Limb (tissue), 2 donors: ENCODE results near the gene CRIP2.

ENCODE experiments used
- DNase-seq, 2 donors: peaks; one replicate each; pipeline ENCODE4 v3.0.0-alpha.2; 2016; ENCODE audit errors: extremely low spot score in 2 of 2

The CRIP2 gene

DNA sequence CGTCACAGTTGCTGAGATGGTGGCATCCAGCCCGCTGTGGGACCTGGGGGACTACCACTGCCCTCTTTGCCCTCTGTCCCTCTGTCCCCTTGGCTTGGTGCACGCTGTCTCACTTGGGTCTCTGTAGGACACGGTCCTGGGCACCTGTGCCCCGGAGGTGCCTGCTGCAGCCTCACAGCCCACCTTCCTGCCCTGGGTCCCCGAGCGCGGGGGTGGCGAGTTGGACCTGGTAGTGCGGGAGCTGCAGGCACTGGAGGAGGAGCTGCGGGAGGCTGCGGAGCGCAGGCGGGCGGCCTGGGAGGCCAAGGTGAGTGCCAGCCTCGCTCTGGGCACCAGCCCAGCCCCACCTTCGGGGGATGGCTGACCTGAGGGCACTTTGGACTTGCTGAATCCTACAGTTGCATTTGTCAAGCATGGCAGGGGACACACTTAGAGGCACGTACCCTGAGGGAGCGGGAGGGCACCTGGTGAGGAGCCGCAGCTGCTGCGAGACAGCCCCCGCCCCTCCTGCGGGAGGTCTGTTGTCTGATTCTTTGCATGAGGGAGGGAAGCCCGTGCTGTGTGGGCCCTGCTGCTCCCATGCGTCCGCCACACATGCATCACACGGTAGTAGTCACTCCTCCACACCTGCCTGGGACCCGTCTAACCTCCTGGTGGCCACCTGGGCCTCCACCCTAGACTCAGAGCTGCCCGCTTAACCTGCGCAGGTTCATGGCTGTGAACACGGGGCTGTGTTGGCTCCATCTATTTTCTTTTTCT is 23.2 kb downstream of the CRIP2 start:
- peak in 1 of 2 donors; percentile 45 for DNase-seq

DNA sequence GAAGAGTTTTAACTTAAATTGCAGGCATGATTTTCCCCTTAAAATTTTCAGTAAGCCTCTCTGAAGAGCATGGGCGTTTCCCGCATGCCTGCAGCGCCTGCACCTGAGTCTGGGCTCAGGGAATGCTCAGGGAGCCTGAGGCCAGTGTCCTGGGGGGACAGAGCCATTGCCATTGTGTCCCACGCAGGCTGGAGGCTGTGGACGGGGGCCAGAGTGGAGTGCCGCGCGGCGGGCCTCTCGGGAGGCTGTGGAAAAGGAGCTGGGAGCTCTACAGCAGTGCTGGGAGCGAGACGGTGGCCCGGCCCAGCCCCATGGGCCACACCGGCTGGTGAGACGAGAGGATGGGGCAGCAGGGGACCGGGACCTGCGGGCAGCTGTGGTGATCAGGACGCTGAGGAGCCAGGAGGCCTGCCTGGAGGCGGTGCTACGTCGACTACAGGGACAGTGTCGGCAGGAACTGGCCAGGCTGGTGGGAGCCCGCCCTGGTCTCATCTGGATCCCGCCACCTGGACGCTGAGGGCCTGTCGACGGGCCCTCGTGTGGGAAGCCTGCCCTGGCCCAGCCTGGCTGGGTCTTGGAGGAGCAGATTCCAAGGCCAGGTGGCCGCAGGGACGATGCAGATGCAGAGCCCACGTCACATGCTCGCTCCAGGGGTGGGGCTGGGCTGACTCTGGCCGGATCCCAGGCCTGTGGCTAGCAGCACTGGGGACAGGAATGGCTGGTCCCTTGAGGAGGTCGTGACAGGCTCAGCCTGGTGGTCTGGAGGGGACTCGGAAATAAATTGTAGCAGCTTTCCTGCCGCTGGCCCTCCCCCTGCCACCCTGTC is 24.0 kb downstream of the CRIP2 start:
- peak in 1 of 2 donors; percentile 47 for DNase-seq

DNA sequence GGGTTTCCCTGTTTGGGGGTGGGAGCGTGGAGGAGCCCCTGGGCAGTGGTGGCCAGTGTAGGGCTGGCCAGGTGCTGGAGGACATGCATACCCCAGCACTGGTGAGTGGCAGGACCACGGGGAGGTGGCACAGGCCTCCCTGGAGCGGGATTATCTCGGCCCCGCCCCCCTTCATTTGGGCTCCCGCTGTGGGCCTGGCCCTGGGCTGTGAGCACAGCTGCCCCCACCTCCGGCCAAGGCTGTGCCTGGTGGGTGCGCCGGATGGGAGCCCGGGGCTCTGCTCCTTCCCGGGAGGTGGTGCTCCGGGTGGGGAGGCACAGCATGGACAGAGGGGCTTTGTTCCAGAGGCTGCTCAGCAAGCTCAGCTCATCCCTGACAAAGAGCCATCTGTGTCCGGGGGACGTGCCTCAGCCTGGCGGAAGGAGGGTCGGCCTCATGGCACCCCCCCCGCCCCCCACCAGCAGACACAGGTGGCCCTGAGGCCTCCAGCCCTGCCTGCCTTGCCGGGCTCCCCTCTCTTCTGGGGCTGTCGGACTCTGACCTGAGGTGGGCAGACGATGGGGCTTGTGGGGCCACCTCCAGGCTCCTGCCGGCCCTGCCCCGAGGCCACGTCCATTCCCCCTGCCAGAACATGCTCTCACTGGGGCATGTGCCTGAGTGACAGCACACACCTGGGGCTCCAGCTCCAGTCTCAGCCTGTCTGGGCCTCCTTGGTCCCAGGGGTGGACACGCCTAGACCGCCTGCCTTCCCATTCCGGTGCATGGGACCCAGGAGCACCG is 24.8 kb downstream of the CRIP2 start:
- peak in 1 of 2 donors; percentile 70 for DNase-seq

DNA sequence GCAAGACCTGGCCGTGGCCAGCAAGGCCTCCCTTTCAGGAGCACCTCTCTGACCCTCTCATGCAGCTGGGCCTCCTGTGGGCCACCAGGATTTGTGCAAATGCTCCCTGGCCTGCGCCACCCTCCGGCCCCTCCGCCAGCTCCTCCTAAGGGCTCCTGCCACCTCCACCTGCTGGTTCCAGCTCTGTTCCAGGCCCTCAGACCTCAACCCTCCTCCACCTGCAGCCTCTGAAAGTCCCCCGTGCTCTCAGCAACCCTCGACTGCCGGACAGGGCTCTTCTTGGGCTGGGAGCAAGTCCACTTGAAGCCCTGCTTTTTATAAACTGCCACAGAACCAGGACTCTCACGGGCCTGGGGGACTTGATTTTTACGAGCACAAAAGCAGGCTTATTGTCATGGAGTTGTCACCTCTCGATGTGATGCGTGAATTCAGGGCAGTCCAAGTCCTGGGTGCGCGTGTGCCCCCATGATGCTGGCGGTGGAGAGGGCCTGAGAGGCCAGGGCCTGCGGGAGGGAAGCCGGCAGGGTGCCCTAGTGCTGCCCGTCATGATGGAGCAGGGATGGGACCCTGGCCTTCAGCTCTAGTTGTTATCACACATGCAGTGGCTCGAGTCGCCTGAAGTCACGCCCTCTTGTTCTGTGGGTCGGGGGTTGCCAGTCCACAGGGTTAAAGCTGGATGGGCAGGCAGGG is 25.6 kb downstream of the CRIP2 start:
- DNase-seq = no peak

DNA sequence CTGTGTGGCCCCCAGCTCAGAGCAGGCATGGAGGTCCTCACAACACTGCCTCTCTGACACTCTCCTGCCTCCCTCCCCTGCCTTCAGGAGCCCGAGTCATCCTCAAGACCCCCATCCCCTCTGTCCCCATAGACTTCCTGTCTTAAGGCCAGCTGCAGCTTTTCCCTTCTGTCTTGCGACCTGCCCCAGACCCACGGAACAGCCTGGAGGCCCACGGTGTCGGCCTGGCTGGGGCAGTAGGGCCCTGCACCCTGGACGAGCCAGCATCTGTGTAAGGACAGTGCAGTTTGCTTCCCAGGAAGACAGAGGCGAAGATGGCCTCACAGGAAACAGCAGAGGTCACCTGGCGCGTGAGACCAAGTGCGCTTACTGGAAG is 26.1 kb downstream of the CRIP2 start:
- no peak for DNase-seq

DNA sequence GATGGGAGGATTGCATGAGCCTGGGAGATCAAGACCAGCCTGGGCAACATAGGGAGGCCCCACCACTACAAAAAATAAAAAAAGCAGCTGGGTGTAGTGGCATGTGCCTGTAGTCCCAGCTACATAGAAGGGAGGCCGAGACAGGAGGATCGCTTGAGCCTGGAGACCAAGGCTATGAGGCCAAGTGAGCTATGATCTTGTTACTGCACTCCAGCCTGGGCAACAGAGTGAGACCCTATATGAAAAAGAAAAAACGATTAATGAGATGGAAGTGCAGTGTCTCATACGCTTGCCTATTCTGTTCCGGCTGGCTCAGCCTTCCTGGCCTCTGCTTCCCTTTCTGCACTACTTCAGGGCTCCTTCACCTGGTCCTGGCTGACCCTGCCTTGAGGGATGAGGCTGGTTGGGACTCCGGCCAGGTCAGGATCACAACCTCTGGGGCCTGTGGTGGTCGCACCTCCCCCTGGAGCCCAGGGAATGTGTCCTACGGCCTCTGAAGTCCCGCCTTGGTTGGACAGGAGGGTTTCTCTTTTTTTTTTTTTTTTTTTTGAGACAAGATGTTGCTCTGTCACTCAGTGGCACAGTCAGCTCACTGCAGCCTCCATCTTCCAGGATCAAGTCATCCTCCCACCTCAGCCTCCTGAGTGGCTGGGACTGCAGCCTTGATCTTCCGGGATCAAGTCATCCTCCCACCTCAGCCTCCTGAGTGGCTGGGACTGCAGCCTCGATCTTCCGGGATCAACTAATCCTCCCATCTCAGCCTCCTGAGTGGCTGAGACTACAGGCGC is 27.1 kb downstream of the CRIP2 start:
- no peak for DNase-seq

DNA sequence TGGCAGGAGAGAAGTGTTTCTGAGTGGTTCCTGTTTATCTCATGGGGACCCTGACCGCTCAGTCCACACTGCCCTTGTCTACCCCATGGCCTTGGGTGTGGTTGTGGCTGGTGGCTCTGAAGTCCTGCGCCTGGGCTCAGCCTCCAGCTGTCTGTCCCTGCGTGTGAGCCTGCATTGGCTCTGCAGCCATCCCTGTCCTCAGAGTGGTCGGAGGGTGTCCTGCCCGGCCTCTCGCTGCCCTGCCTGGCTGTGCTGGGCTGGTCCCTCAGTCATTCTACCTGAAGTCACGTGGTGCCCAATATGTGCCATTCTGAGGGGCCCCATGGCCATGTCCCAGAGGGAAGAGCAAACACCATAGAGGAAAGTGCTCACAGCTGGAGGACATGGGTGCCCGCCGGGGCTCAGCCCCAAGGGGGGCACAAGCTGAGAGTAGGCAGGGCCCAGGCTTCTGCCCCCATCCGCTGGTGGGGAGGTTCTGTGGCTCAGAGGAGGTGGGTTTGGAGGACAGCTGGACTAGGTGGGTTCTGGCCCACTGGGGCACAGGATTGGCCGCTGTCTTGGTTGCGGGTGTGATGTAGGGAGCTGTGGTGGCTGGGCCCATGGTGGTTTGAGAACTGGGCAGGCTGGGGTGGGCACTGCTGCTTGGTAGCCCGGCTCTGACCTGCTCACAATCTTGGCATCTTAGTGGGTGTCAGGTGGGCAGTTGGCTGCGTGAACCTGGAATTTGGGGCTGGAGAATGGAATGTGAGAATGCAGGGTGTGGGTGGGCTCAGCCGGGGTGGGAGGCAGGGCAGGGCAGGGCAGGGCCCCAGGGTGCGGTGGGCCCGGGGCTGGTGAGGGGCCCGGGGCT is 28.1 kb downstream of the CRIP2 start:
- DNase-seq = no peak

DNA sequence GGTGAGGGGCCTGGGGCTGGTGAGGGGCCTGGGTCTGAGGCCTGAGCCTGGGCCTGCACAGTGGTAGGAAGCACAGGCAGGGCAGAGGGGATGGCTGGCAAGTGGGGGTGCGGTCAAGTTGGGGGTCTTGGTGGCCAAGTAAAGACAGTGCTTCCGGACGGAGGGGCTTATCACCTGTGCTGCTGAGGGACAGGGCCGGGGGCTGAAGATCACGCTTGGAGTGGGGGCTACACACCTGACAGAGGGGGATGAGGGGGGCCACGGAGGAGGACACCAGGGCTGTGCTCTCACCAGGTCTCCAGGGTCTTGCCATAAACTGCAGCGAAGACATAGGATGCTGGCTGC is 28.6 kb downstream of the CRIP2 start:
- DNase-seq = no peak

DNA sequence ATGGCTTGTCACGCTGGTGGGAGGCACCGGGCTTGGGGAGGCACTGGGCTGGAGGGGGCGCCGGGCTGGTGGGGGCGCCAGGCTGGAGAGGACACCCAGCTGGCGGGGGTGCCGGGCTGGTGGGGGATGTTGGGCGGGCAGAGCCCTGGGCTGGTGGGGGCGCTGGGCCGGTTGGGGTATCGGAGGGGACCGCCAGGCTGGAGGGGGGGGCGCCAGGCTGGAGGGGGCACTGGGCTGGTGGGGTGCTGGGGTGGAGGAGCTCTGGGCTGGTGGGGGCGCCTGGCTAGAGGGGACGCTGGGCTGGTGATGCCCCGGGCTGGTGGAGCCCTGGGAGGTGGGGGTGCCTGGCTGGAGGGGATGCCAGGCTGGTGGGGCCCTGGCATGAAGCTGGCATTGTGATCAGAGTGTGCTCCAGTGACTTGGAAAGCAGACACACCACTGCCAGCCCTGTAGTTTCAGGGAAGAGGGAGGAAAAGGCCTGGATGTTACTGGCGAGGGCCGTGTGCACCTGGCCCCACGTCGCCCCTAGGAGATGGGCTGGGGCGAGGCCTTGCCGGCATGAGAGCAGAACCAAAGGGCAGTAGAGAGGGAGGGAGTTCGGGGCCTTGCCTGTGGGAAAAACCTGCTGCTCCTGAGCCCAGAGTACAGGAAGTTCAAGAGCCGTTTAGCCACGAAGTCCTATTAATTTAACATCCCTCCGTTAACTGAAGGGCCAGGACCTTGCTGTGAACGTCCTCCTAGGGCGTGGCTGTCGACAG is 29.5 kb downstream of the CRIP2 start:
- no peak for DNase-seq

DNA sequence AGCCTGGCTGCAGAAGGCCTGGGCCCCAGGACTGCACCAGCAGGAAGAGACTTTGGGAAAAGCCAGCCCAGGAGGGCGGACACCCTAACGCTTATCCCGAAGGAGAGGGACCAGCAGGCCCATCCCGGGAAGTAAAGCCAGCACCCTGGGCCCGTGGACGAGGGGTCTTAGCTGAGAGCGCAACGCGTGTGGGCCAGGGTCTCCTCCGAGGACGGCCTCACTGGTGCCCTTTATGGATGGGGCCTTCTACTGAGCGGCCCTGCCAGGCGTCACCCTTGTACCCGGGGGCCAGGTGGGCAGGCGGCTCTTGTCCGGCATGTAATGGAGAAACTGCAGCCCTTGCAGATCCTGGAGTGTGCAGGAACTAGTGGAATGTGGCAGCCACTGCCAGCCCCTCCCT is 30.5 kb downstream of the CRIP2 start:
- no peak for DNase-seq

DNA sequence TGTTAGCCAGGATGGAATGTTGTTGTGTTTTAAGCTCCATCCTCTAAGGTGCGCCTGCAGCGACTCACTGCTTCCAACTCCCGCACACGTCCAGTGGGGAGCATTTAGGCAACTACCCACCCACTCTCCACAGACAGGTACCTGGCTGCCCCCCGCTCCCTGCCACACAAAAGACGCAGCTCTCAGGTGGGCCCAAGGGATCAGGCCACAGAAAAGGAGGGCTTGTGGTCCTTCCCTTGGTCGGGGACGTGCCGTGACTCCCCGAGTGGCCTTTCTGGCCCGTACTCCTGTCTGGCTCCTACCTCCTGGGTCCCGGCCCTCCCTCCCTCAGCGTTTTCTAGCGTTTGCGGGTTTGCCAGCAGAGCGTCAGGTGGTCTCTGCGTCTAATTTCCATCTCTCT is 32.6 kb downstream of the CRIP2 start:
- DNase-seq = no peak

DNA sequence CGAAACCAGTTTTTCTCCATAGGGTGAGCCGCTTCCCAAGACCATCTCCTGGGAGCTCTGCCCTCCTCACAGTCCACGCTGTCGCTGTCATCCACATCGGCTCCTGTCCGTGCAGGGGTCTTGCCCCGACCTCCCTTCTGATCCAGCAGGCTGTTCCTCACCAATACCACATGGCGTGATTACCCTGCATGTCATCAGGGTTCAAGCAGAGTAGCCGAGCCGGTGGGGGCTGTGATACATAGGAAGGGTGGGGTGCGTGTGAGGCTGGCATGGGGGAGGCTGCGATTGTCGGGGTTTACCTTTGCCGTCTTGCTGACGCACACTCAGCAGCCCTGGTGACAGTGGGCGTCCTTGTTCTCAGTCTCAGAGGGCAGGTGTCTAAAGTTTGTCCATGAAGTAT is 33.4 kb downstream of the CRIP2 start:
- no peak for DNase-seq

DNA sequence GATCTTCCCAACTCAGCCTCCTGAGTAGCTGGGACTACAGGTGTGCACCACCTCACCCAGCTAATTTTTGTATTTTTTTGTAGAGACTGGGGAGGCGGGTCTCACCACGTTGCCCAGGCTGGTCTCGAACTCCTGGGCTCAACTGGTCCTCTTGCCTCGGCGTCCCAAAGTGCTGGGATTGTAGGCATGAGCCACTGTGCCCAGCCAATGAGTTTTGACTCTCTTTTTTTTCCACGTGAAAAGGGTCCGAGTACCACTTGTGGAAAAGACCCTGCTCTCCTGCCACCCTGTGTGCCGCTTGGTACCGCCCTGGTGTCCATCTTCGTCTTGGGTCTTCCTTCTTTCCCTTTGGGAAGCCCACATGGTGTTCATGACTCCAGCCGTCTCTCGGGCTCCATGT is 34.0 kb downstream of the CRIP2 start:
- no peak for DNase-seq

DNA sequence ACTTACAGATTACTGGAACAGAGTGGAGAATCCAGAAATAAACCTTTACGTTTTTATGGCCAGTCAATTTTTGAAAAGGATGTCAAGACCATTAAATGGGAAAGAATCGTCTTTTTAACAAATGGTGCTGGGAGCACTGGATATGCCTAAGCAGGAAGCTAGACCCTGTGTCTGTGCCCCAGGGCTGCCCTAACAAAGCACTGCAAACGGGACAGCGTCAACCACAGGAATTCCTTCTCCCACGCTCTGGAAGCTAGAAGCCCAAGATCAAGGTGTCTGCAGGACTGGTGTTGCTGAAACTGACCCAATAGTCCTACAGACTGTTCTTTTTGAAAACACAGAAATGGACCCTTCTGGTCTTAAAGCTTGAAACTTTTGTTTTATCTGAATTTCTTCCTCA is 42.5 kb downstream of the CRIP2 start:
- no peak for DNase-seq

DNA sequence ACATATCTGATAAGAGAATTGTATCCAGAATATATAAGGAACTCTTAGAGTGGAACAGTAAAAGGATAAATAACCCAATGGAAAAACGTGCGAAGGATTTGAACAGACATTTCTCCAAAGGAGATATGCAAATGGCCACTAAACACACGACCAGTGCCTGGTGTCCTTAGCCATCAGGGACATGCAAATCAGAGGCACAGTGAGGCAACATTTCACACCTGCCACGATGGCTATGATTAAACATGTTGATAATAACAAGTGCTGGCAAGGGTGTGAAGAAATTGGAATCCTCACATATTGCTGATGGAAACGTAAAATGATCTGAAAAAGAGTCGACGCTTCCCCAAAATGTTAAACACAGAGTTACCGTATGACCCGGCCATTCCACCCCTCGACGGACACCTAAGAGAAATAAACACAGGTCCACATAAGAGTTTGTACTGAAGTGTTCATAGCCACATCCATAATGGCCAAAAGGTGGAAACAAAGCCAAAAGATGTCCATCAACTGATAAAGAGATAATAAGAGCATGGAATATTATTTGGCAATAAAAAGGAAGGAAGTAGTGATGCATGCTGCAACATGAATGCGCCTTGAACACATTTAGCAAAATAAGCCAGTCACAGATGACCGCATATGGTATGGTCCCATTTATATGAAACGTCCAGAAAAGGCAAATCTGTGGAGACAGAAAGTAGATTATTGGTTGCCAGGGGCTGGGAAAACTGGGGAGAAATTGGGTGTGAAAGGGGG is 45.5 kb downstream of the CRIP2 start:
- DNase-seq = no peak

DNA sequence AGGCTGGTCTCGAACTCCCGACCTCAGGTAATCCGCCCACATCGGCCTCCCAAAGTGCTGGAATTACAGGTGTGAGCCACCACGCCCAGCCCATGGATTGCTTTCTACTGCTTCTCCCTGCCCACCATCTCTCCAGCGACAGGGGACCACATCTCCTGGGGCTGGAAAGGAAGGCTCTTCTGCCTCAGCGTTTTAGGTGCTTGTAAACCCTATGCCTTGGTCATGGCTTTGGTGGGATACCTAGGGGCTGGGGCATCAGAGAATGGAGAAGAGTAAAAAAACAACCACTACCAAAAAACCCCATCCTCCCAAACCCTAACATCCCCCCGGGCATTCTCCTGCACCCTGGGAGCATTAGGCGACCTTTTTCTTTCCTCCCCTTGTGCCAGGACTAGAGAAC is 50.7 kb downstream of the CRIP2 start:
- no peak for DNase-seq

DNA sequence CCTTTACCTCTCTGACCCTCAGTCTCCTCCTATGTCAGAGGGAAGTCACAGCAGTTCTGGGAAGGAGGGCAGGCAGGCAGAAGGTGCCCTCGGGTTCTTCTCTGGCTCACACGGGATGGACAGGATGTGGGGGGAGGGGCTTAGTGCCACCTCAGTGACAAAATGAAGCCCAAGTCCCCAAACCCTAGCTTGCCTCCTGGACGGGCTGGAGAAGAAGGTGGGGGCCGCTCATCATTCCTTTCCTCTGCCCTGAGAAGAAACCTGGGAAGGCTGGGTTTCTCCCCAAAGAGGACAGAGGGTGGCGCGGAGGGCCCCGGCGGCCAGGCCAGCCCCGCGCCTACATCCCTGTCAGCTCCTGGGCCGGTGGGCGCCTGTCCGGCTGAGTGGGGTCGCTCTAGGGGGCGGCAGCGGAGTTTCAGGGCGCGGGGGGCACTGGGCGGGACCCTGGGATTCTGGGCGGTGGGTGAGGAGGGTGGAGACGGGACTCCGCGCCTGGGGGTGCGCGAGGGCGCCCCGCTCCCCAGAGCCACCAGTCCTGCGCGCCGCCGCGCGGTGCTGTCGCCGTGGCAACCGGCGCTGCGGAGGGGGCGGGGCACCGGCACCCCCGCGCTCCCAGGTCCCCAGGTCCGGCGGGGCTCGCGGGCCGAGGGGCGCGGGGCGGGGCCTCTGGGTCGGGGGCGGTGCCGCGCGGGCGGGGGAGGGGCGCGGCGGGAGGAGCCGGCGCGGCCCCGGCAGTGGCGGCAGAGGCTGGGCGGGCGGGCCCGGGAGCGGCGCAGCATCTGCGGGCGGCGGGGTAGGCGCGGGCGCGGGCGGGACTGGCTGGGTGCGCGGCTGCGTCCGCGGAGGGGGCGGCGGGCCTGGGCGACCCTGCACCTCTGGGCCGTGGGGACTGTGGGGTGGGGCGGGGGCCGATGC is 51.5 kb downstream of the CRIP2 start, which contains the start of gene TMEM121:
TMEM121 (plus strand) TSS at position 723 of the 915 bp plus-strand sequence. CDS start 2,252 bp downstream, outside the sequence.
- DNase-seq = peak in 1 of 2 donors; percentile 78
